Astrocyte (in vitro differentiated cells and primary cell): Measurements from ENCODE around the gene CACHD1.

ENCODE experiments used
- EZH2 ChIP-seq: IDR thresholded peaks from 2 replicates; pipeline ENCODE4 v1.6.1; 2012; ENCODE audit warnings: mild to moderate bottlenecking, low read length, inconsistent platforms; ENCODE audit not compliant: insufficient read depth
- TF ChIP-seq, protein P1 (sequence below): IDR thresholded peaks from 2 replicates; pipeline ENCODE4 v1.5.1; 2011; ENCODE audit warnings: low read depth, mild to moderate bottlenecking, inconsistent platforms, low read length, moderate library complexity; ENCODE audit not compliant: insufficient read depth

- TF ChIP-seq, protein P1, sequence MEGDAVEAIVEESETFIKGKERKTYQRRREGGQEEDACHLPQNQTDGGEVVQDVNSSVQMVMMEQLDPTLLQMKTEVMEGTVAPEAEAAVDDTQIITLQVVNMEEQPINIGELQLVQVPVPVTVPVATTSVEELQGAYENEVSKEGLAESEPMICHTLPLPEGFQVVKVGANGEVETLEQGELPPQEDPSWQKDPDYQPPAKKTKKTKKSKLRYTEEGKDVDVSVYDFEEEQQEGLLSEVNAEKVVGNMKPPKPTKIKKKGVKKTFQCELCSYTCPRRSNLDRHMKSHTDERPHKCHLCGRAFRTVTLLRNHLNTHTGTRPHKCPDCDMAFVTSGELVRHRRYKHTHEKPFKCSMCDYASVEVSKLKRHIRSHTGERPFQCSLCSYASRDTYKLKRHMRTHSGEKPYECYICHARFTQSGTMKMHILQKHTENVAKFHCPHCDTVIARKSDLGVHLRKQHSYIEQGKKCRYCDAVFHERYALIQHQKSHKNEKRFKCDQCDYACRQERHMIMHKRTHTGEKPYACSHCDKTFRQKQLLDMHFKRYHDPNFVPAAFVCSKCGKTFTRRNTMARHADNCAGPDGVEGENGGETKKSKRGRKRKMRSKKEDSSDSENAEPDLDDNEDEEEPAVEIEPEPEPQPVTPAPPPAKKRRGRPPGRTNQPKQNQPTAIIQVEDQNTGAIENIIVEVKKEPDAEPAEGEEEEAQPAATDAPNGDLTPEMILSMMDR, result no peak
- no peak for TF ChIP-seq EZH2
These were observed 43.2 kb upstream of the CACHD1 start for GRCh38 chr1:64426681-64427080.
